SJCRH30 (cell line): Measurements from ENCODE around the gene AK9. TPM values are rescaled to one million over a fixed set of nuclear protein-coding genes. Genes with fewer than 3 reads are reported as not detected.

Source experiments
- total RNA-seq: library from RNA; depleted of rRNA; stranded (reverse); fragments of >200 nt; shearing (Covaris generic); gene quantifications from 2 replicates; pipeline ENCODE4 v1.2.3, GENCODE V29; 2014; rRNA removed

Gene AK9
- total RNA-seq, 1 experiment from 2014 or later: 3.8 TPM

Other genes with a start within 250 kb of the AK9 start
- 23.0 and 27.2 TPM in 2 replicates for gene MICAL1, start 235.4 kb downstream of the AK9 start, total RNA-seq
- gene ZBTB24, start 208.0 kb downstream of the AK9 start, total RNA-seq: 15.4 and 17.5 TPM in 2 replicates
- gene FIG4, start 94 bp upstream of the AK9 start, total RNA-seq: 5.6 and 6.5 TPM in 2 replicates